NCI-H82 (cell line): ENCODE data around the gene MAT2B.
"Not testable (repeated sequence)": the region's sequence is repeated elsewhere in the genome, so short reads cannot be mapped to it uniquely, and the experiment has no call there.

Source experiments
- DNase-seq: peaks from one replicate; lab custom pipeline; 2025; lab: John Stamatoyannopoulos, UW

MAT2B gene

GRCh38 chr5:163503106-163504078 lies 2.0 kb upstream of the MAT2B start:
- peak; percentile 39 for DNase-seq

- peak; percentile 71 for DNase-seq
Observed at GRCh38 chr5:163504079-163504931, 1.1 kb upstream of the MAT2B start.

GRCh38 chr5:163505049-163505367 lies 411 bp upstream of the MAT2B start:
- no peak for DNase-seq

GRCh38 chr5:163506095-163506457 lies 657 bp downstream of the MAT2B start:
- no peak for DNase-seq

GRCh38 chr5:163506726-163507125 lies 1.3 kb downstream of the MAT2B start:
- DNase-seq: no peak

- no peak for DNase-seq
Observed at GRCh38 chr5:163508753-163509152, 3.3 kb downstream of the MAT2B start.

GRCh38 chr5:163509291-163509951 lies 4.0 kb downstream of the MAT2B start:
- DNase-seq: no peak

GRCh38 chr5:163512526-163512925 lies 7.1 kb downstream of the MAT2B start:
- no peak for DNase-seq

GRCh38 chr5:163525096-163525495 lies 19.7 kb downstream of the MAT2B start:
- no peak for DNase-seq

- no peak for DNase-seq
Observed at GRCh38 chr5:163529698-163530097, 24.3 kb downstream of the MAT2B start.

GRCh38 chr5:163531272-163531671 lies 25.9 kb downstream of the MAT2B start:
- DNase-seq: peak; percentile 35

- no peak for DNase-seq
Observed at GRCh38 chr5:163532171-163533084, 27.0 kb downstream of the MAT2B start.

GRCh38 chr5:163533223-163533622 lies 27.8 kb downstream of the MAT2B start:
- no peak for DNase-seq

GRCh38 chr5:163534492-163535094 lies 29.2 kb downstream of the MAT2B start:
- DNase-seq: no peak

GRCh38 chr5:163535290-163535689 lies 29.9 kb downstream of the MAT2B start:
- no peak for DNase-seq

- DNase-seq: not testable (repeated sequence)
Observed at GRCh38 chr5:163536442-163536841, 31.0 kb downstream of the MAT2B start.

- no peak for DNase-seq
Observed at GRCh38 chr5:163540696-163541095, 35.3 kb downstream of the MAT2B start.

GRCh38 chr5:163542771-163543170 lies 37.4 kb downstream of the MAT2B start:
- DNase-seq: no peak

- no peak for DNase-seq
Observed at GRCh38 chr5:163544041-163544440, 38.6 kb downstream of the MAT2B start.

GRCh38 chr5:163544836-163545235 lies 39.4 kb downstream of the MAT2B start:
- DNase-seq: peak; percentile 91

- DNase-seq: no peak
Observed at GRCh38 chr5:163548649-163549048, 43.2 kb downstream of the MAT2B start.
